ENCODE data around the gene RNF114. TPM values are rescaled to one million over a fixed set of nuclear protein-coding genes. Genes with fewer than 3 reads are reported as not detected.

RNF114 gene
- total RNA-seq, 5 donors from 2014 or later (not counting 1 experiment from before 2014, with no cell fraction given): 83.5 to 109 (median 95.7) TPM

- no peaks in the 10 kb centered on the region for H3K27me3 Mint-ChIP-seq
- DNase-seq: no peak
- ChIA-PET POLR2A (no interaction called here), CTCF (interaction anchor here in 1 of 2 donors (0.5 kb wide), 1 partner anchor 177 kb away, joined by 6 read pairs; no protein-coding TSS in a partner anchor)
- no peaks in the 10 kb centered on the region for H3K9me3 ChIP-seq
- 100% methylated on average over 2 of the region's 3 CpGs for WGBS (ENCODE audit: insufficient coverage)
- H3K4me3 ChIP-seq (ENCODE audit: control insufficient read depth in 1 of 2, extremely low read depth in 1 of 2, low read length in 1 of 2): no peak overlapping the region
- H3K27me3 ChIP-seq (replicated peaks in 1 of 2; ENCODE audit: control insufficient read depth in 2 of 2, extremely low read depth in 1 of 2, insufficient read depth in 2 of 2, low read length in 1 of 2): no peaks in the 10 kb centered on the region
- H3K4me3 Mint-ChIP-seq: no peak overlapping the region
- H3K4me1 ChIP-seq (ENCODE audit: control insufficient read depth in 1 of 2, extremely low read depth in 1 of 2, insufficient read depth in 2 of 2, low read length in 2 of 2): peaks cover 11 to 24% of the 10 kb centered on the region in 2 experiments
- no peak for ATAC-seq (replicated peaks in 1 of 4)
- no peak overlapping the region for H3K27ac Mint-ChIP-seq
- peaks cover 43 to 57% (median 57%) of the 10 kb centered on the region in 3 donors for H3K4me1 Mint-ChIP-seq
- no peaks in the 10 kb centered on the region for H3K9me3 Mint-ChIP-seq
- H3K36me3 ChIP-seq (ENCODE audit: control insufficient read depth in 2 of 2, extremely low read depth in 1 of 2, insufficient read depth in 1 of 2, low read length in 1 of 2): peaks cover 10 to 60% of the 10 kb centered on the region in 2 donors
- no peak overlapping the region for H3K27ac ChIP-seq (ENCODE audit: low read length)
- H3K36me3 Mint-ChIP-seq: peaks cover 37% of the 10 kb centered on the region
These were observed 6.1 kb downstream of the RNF114 start for GRCh38 chr20:49942303-49942702.

- CTCF ChIA-PET: interaction anchor here (0.6 to 0.7 kb wide), 6 partner anchors 12 to 768 kb away, joined by 4 to 7 read pairs (median 6); no protein-coding TSS in a partner anchor
These were observed 6.7 kb downstream of the RNF114 start for GRCh38 chr20:49942942-49943341.

GRCh38 chr20:49945306-49945700 lies 9.1 kb downstream of the RNF114 start:
- H3K36me3 Mint-ChIP-seq: peaks cover 49% of the 10 kb centered on the region
- Histone ChIP-seq H3K36me3 (ENCODE audit: control insufficient read depth in 2 of 2, extremely low read depth in 1 of 2, insufficient read depth in 1 of 2, low read length in 1 of 2) (peaks cover 16 to 77% of the 10 kb centered on the region in 2 donors), H3K27me3 (replicated peaks in 1 of 2; ENCODE audit: control insufficient read depth in 2 of 2, extremely low read depth in 1 of 2, insufficient read depth in 2 of 2, low read length in 1 of 2) (no peaks in the 10 kb centered on the region), H3K27ac (ENCODE audit: low read length) (no peak overlapping the region), H3K9me3 (no peaks in the 10 kb centered on the region), H3K4me1 (ENCODE audit: control insufficient read depth in 1 of 2, extremely low read depth in 1 of 2, insufficient read depth in 2 of 2, low read length in 2 of 2) (peaks cover 0 to 6% of the 10 kb centered on the region in 2 experiments), H3K4me3 (ENCODE audit: control insufficient read depth in 1 of 2, extremely low read depth in 1 of 2, low read length in 1 of 2) (no peak overlapping the region)
- no peak overlapping the region for H3K4me3 Mint-ChIP-seq
- peaks cover 18 to 33% (median 29%) of the 10 kb centered on the region in 3 donors for H3K4me1 Mint-ChIP-seq
- ATAC-seq (replicated peaks in 1 of 4) (no peak), DNase-seq (no peak)
- H3K27me3 Mint-ChIP-seq: no peaks in the 10 kb centered on the region
- H3K9me3 Mint-ChIP-seq: no peaks in the 10 kb centered on the region
- WGBS (ENCODE audit: insufficient coverage): 100% methylated on average over 2 of the region's 3 CpGs
- no peak overlapping the region for H3K27ac Mint-ChIP-seq
- ChIA-PET CTCF (interaction anchor here in 1 of 2 donors (0.5 kb wide), 1 partner anchor 31 kb away, joined by 3 read pairs; no protein-coding TSS in a partner anchor), POLR2A (interaction anchor here in 1 of 2 donors (0.7 kb wide), 1 partner anchor 554 kb away, joined by 3 read pairs; no protein-coding TSS in a partner anchor)

More at GRCh38 chr20:49942942-49943341, 6.7 kb downstream of the RNF114 start:
- no peaks in the 10 kb centered on the region for H3K9me3 ChIP-seq
- Mint-ChIP-seq H3K27ac (no peak overlapping the region), H3K4me3 (no peak overlapping the region), H3K27me3 (no peaks in the 10 kb centered on the region), H3K9me3 (no peaks in the 10 kb centered on the region), H3K4me1 (peaks cover 42 to 51% (median 51%) of the 10 kb centered on the region in 3 donors), H3K36me3 (peaks cover 41% of the 10 kb centered on the region)
- no peak for ATAC-seq (replicated peaks in 1 of 4)
- H3K36me3 ChIP-seq (ENCODE audit: control insufficient read depth in 2 of 2, extremely low read depth in 1 of 2, insufficient read depth in 1 of 2, low read length in 1 of 2): peaks cover 10 to 64% of the 10 kb centered on the region in 2 donors
- peaks cover 4 to 17% of the 10 kb centered on the region in 2 experiments for H3K4me1 ChIP-seq (ENCODE audit: control insufficient read depth in 1 of 2, extremely low read depth in 1 of 2, insufficient read depth in 2 of 2, low read length in 2 of 2)
- H3K27ac ChIP-seq (ENCODE audit: low read length): no peak overlapping the region
- no peak overlapping the region for H3K4me3 ChIP-seq (ENCODE audit: control insufficient read depth in 1 of 2, extremely low read depth in 1 of 2, low read length in 1 of 2)
- POLR2A ChIA-PET: interaction anchor here (0.6 kb wide), 3 partner anchors 35 to 1207 kb away, joined by 3 to 10 read pairs (median 4); no protein-coding TSS in a partner anchor
- H3K27me3 ChIP-seq (replicated peaks in 1 of 2; ENCODE audit: control insufficient read depth in 2 of 2, extremely low read depth in 1 of 2, insufficient read depth in 2 of 2, low read length in 1 of 2): no peaks in the 10 kb centered on the region
- WGBS (ENCODE audit: insufficient coverage): no CpG with 5 or more reads among the region's 3 CpGs
- no peak for DNase-seq

- Histone ChIP-seq H3K27me3 (replicated peaks in 1 of 2; ENCODE audit: control insufficient read depth in 2 of 2, extremely low read depth in 1 of 2, insufficient read depth in 2 of 2, low read length in 1 of 2) (no peaks in the 10 kb centered on the region), H3K27ac (ENCODE audit: low read length) (no peak overlapping the region), H3K4me1 (ENCODE audit: control insufficient read depth in 1 of 2, extremely low read depth in 1 of 2, insufficient read depth in 2 of 2, low read length in 2 of 2) (peaks cover 0 to 5% of the 10 kb centered on the region in 2 experiments), H3K9me3 (no peaks in the 10 kb centered on the region), H3K4me3 (ENCODE audit: control insufficient read depth in 1 of 2, extremely low read depth in 1 of 2, low read length in 1 of 2) (no peak overlapping the region), H3K36me3 (ENCODE audit: control insufficient read depth in 2 of 2, extremely low read depth in 1 of 2, insufficient read depth in 1 of 2, low read length in 1 of 2) (peaks cover 19 to 83% of the 10 kb centered on the region in 2 donors)
- H3K27me3 Mint-ChIP-seq: no peaks in the 10 kb centered on the region
- ChIA-PET POLR2A (interaction anchor here in 1 of 2 donors (1.0 kb wide), 1 partner anchor 9 kb away, joined by 8 read pairs; no protein-coding TSS in a partner anchor), CTCF (interaction anchor here (0.5 to 0.9 kb wide), 5 partner anchors 32 to 1197 kb away, joined by 3 to 7 read pairs (median 3); no protein-coding TSS in a partner anchor)
- H3K4me1 Mint-ChIP-seq: peaks cover 14 to 32% (median 28%) of the 10 kb centered on the region in 3 donors
- peaks cover 52% of the 10 kb centered on the region for H3K36me3 Mint-ChIP-seq
- H3K27ac Mint-ChIP-seq: no peak overlapping the region
- WGBS (ENCODE audit: insufficient coverage): 100% methylated on average over 1 of the region's 10 CpGs
- no peak overlapping the region for H3K4me3 Mint-ChIP-seq
- ATAC-seq (replicated peaks in 1 of 4): no peak
- no peak for DNase-seq
- no peaks in the 10 kb centered on the region for H3K9me3 Mint-ChIP-seq
These were observed 9.7 kb downstream of the RNF114 start for GRCh38 chr20:49945701-49946477.

- Mint-ChIP-seq H3K27me3 (no peaks in the 10 kb centered on the region), H3K9me3 (no peaks in the 10 kb centered on the region), H3K4me1 (peaks cover 6 to 14% (median 9%) of the 10 kb centered on the region in 3 donors), H3K27ac (no peak overlapping the region), H3K36me3 (peaks cover 52% of the 10 kb centered on the region), H3K4me3 (no peak overlapping the region)
- Histone ChIP-seq H3K9me3 (no peaks in the 10 kb centered on the region), H3K36me3 (ENCODE audit: control insufficient read depth in 2 of 2, extremely low read depth in 1 of 2, insufficient read depth in 1 of 2, low read length in 1 of 2) (peaks cover 13 to 89% of the 10 kb centered on the region in 2 donors), H3K27ac (ENCODE audit: low read length) (no peak overlapping the region), H3K4me3 (ENCODE audit: control insufficient read depth in 1 of 2, extremely low read depth in 1 of 2, low read length in 1 of 2) (no peak overlapping the region), H3K27me3 (replicated peaks in 1 of 2; ENCODE audit: control insufficient read depth in 2 of 2, extremely low read depth in 1 of 2, insufficient read depth in 2 of 2, low read length in 1 of 2) (no peaks in the 10 kb centered on the region), H3K4me1 (ENCODE audit: control insufficient read depth in 1 of 2, extremely low read depth in 1 of 2, insufficient read depth in 2 of 2, low read length in 2 of 2) (peaks cover 0 to under 1% of the 10 kb centered on the region in 2 experiments)
- no peak for ATAC-seq (replicated peaks in 1 of 4)
- 100% methylated on average over 1 of the region's 3 CpGs for WGBS (ENCODE audit: insufficient coverage)
- no peak for DNase-seq
- POLR2A ChIA-PET: no interaction called here
- CTCF ChIA-PET: interaction anchor here in 1 of 2 donors (0.6 kb wide), 2 partner anchors 10 to 135 kb away, joined by 3 to 4 read pairs; no protein-coding TSS in a partner anchor
These were observed 12.0 kb downstream of the RNF114 start for GRCh38 chr20:49948178-49948577.

- CTCF ChIA-PET: no interaction called here
- Histone ChIP-seq H3K4me1 (ENCODE audit: control insufficient read depth in 1 of 2, extremely low read depth in 1 of 2, insufficient read depth in 2 of 2, low read length in 2 of 2) (no peaks in the 10 kb centered on the region), H3K27ac (ENCODE audit: low read length) (no peak overlapping the region), H3K27me3 (replicated peaks in 1 of 2; ENCODE audit: control insufficient read depth in 2 of 2, extremely low read depth in 1 of 2, insufficient read depth in 2 of 2, low read length in 1 of 2) (no peaks in the 10 kb centered on the region), H3K36me3 (ENCODE audit: control insufficient read depth in 2 of 2, extremely low read depth in 1 of 2, insufficient read depth in 1 of 2, low read length in 1 of 2) (peaks cover 12 to 91% of the 10 kb centered on the region in 2 donors), H3K4me3 (ENCODE audit: control insufficient read depth in 1 of 2, extremely low read depth in 1 of 2, low read length in 1 of 2) (no peak overlapping the region), H3K9me3 (no peaks in the 10 kb centered on the region)
- H3K4me1 Mint-ChIP-seq: peaks cover 6 to 13% (median 7%) of the 10 kb centered on the region in 3 donors
- no peaks in the 10 kb centered on the region for H3K9me3 Mint-ChIP-seq
- H3K4me3 Mint-ChIP-seq: no peak overlapping the region
- no peak overlapping the region for H3K27ac Mint-ChIP-seq
- peaks cover 50% of the 10 kb centered on the region for H3K36me3 Mint-ChIP-seq
- H3K27me3 Mint-ChIP-seq: no peaks in the 10 kb centered on the region
- POLR2A ChIA-PET: interaction anchor here in 1 of 2 donors (0.5 kb wide), 1 partner anchor 1575 kb away, joined by 10 read pairs; no protein-coding TSS in a partner anchor
- ATAC-seq (replicated peaks in 1 of 4) (no peak), DNase-seq (no peak)
- WGBS (ENCODE audit: insufficient coverage): 89% methylated on average over 9 of the region's 11 CpGs
These were observed 12.8 kb downstream of the RNF114 start for GRCh38 chr20:49948809-49949507.
